Mesendoderm (in vitro differentiated cells): ENCODE measurements around the gene RBM10.

Experiments used
- DNase-seq: peaks from one replicate; pipeline ENCODE4 v3.0.0; 2013
- H2AK5ac ChIP-seq: 2 replicates; pipeline ENCODE4 v1.6.1; 2013; ENCODE audit warnings: low read length, inconsistent platforms
- H2BK120ac ChIP-seq: 2 replicates; pipeline ENCODE4 v1.6.1; 2013; ENCODE audit warnings: low read depth, mild to moderate bottlenecking, low read length, moderate library complexity, mixed read lengths
- H2BK15ac ChIP-seq: replicated peaks from 2 replicates; pipeline ENCODE4 v1.6.1; 2013; ENCODE audit warnings: low read depth, mild to moderate bottlenecking, moderate library complexity
- H2BK5ac ChIP-seq: 2 replicates; pipeline ENCODE4 v1.6.1; 2013; ENCODE audit warnings: low read length, inconsistent platforms
- H3K18ac ChIP-seq: 2 replicates; pipeline ENCODE4 v1.6.1; 2013; ENCODE audit warnings: mild to moderate bottlenecking, low read length, mixed read lengths
- H3K23ac ChIP-seq: one replicate; pipeline ENCODE4 v1.6.1; 2013; ENCODE audit warnings: low read length
- H3K27ac ChIP-seq: 2 replicates; pipeline ENCODE4 v1.5.1; 2013; ENCODE audit warnings: low read depth, mild to moderate bottlenecking, inconsistent platforms, low read length, moderate library complexity
- H3K27me3 ChIP-seq: 2 replicates; pipeline ENCODE4 v1.6.1; 2013; ENCODE audit warnings: low read length, control low read depth, mild to moderate bottlenecking, inconsistent platforms; ENCODE audit not compliant: insufficient read depth, poor library complexity
- H3K36me3 ChIP-seq: 2 replicates; pipeline ENCODE4 v1.6.1; 2013; ENCODE audit warnings: low read length, inconsistent platforms; ENCODE audit not compliant: control insufficient read depth, insufficient read depth
- H3K4ac ChIP-seq: one replicate; pipeline ENCODE4 v1.6.1; 2013; ENCODE audit warnings: low read depth, mild to moderate bottlenecking, low read length, moderate library complexity
- H3K4me1 ChIP-seq: 2 replicates; pipeline ENCODE4 v1.6.1; 2013; ENCODE audit warnings: low read depth, low read length, inconsistent platforms; ENCODE audit not compliant: control insufficient read depth
- H3K4me2 ChIP-seq: 2 replicates; pipeline ENCODE4 v1.6.1; 2013; ENCODE audit warnings: low read length
- H3K4me3 ChIP-seq: 2 replicates; pipeline ENCODE4 v1.5.1; 2013; ENCODE audit warnings: mild to moderate bottlenecking, low read length
- H3K56ac ChIP-seq: one replicate; pipeline ENCODE4 v1.6.1; 2013; ENCODE audit warnings: low read length
- H3K79me1 ChIP-seq: 2 replicates; pipeline ENCODE4 v1.6.1; 2013; ENCODE audit warnings: low read length, inconsistent platforms
- H3K79me2 ChIP-seq: 2 replicates; pipeline ENCODE4 v1.6.1; 2013; ENCODE audit warnings: mild to moderate bottlenecking, low read length; ENCODE audit not compliant: control insufficient read depth, insufficient read depth
- H3K9ac ChIP-seq: 2 replicates; pipeline ENCODE4 v1.6.1; 2013; ENCODE audit warnings: low read length, inconsistent platforms
- H4K5ac ChIP-seq: one replicate; pipeline ENCODE4 v1.6.1; 2013; ENCODE audit warnings: low read length
- H4K8ac ChIP-seq: one replicate; pipeline ENCODE4 v1.6.1; 2013; ENCODE audit warnings: low read depth, mild to moderate bottlenecking, control low read depth, low read length, moderate library complexity
- WGBS: extraction: QIAGEN DNeasy Blood & Tissue Kit; methylation state at CpG from one replicate; pipeline ENCODE4 v1.1.7; 2013; ENCODE audit warnings: low lambda C conversion rate, missing lambda C conversion rate; ENCODE audit not compliant: insufficient coverage; ENCODE audit errors: extremely low coverage; 5-methylcytosine and 5-hydroxymethylcytosine counted together

RBM10 gene

DNA sequence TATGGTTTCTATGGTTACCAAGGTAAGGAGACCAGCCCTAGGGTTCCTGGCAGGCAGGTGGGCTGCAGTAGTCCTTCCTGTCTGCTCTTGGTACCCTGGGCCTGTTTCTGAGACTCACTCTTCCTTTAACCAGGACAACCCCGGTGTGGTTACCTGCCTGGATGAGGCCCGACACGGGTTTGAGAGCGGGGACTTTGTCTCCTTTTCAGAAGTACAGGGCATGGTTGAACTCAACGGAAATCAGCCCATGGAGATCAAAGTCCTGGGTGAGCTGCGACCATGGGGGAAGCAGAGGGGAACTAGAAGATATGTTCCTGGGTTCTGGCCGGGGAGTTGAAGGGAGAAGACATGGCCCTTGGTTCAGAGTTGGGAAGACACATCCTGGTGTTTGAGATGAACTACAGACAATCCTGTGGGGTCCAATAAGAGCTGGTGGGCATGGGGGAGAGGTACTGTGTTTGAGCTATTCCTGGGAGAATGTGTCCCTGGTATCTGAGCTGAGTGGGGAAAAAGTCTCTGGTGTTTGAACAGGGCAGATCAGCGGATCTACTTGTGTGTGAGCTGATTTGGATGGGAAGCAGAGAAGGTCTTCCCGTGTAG is 56.4 kb downstream of the RBM10 start:
- DNase-seq = no peak
- H3K23ac ChIP-seq = no peak overlapping the region
- peaks cover 25% of the 10 kb centered on the region for H3K36me3 ChIP-seq
- H3K79me2 ChIP-seq = peaks cover 20% of the 10 kb centered on the region
- no peak overlapping the region for H3K9ac ChIP-seq
- WGBS = no CpG with 5 or more reads among the region's 9 CpGs
- H2BK5ac ChIP-seq = no peak overlapping the region
- no peaks in the 10 kb centered on the region for H3K27me3 ChIP-seq
- H3K4me3 ChIP-seq = no peak overlapping the region
- no peak overlapping the region for H3K4ac ChIP-seq
- H3K56ac ChIP-seq = no peak overlapping the region
- no peak overlapping the region for H4K8ac ChIP-seq
- no peak overlapping the region for H3K27ac ChIP-seq
- H2BK15ac ChIP-seq = no peak overlapping the region
- no peak overlapping the region for H4K5ac ChIP-seq
- no peak overlapping the region for H2AK5ac ChIP-seq
- peaks cover 3% of the 10 kb centered on the region for H3K79me1 ChIP-seq
- no peak overlapping the region for H3K18ac ChIP-seq
- no peak overlapping the region for H2BK120ac ChIP-seq
- peaks cover 7% of the 10 kb centered on the region for H3K4me1 ChIP-seq
- no peak overlapping the region for H3K4me2 ChIP-seq

GRCh38 chrX:47202316-47202715 is 57.3 kb downstream of the RBM10 start:
- WGBS = no CpG with 5 or more reads among the region's 11 CpGs
- Histone ChIP-seq H3K18ac (no peak overlapping the region), H3K27me3 (no peaks in the 10 kb centered on the region), H3K4me3 (no peak overlapping the region), H3K4ac (no peak overlapping the region), H2AK5ac (no peak overlapping the region), H2BK120ac (no peak overlapping the region), H3K4me2 (no peak overlapping the region), H3K79me2 (peaks cover 13% of the 10 kb centered on the region), H3K9ac (no peak overlapping the region), H3K56ac (no peak overlapping the region), H2BK5ac (no peak overlapping the region), H3K4me1 (peaks cover 2% of the 10 kb centered on the region), H3K23ac (no peak overlapping the region), H2BK15ac (no peak overlapping the region), H4K5ac (no peak overlapping the region), H3K27ac (no peak overlapping the region), H3K79me1 (peaks cover 3% of the 10 kb centered on the region), H3K36me3 (peaks cover 28% of the 10 kb centered on the region), H4K8ac (no peak overlapping the region)
- DNase-seq = no peak

GRCh38 chrX:47202877-47203276 is 57.9 kb downstream of the RBM10 start:
- no peak overlapping the region for H3K4me3 ChIP-seq
- no peak overlapping the region for H4K5ac ChIP-seq
- no peak overlapping the region for H3K4ac ChIP-seq
- peaks cover 28% of the 10 kb centered on the region for H3K36me3 ChIP-seq
- H4K8ac ChIP-seq = no peak overlapping the region
- H2BK15ac ChIP-seq = no peak overlapping the region
- no peaks in the 10 kb centered on the region for H3K27me3 ChIP-seq
- no peak overlapping the region for H3K23ac ChIP-seq
- peaks cover 3% of the 10 kb centered on the region for H3K79me1 ChIP-seq
- H2BK120ac ChIP-seq = no peak overlapping the region
- no peak overlapping the region for H3K9ac ChIP-seq
- no peak overlapping the region for H2BK5ac ChIP-seq
- no peak for DNase-seq
- no peak overlapping the region for H2AK5ac ChIP-seq
- H3K4me1 ChIP-seq = no peaks in the 10 kb centered on the region
- no peak overlapping the region for H3K56ac ChIP-seq
- H3K79me2 ChIP-seq = peaks cover 8% of the 10 kb centered on the region
- H3K27ac ChIP-seq = no peak overlapping the region
- no peak overlapping the region for H3K4me2 ChIP-seq
- no CpG with 5 or more reads among the region's 4 CpGs for WGBS
- no peak overlapping the region for H3K18ac ChIP-seq

- no peak overlapping the region for H4K5ac ChIP-seq
- H2BK15ac ChIP-seq = no peak overlapping the region
- peaks cover 20% of the 10 kb centered on the region for H3K36me3 ChIP-seq
- H3K56ac ChIP-seq = no peak overlapping the region
- no peak overlapping the region for H3K27ac ChIP-seq
- no peak overlapping the region for H3K4me2 ChIP-seq
- H3K9ac ChIP-seq = no peak overlapping the region
- H3K23ac ChIP-seq = no peak overlapping the region
- no peak overlapping the region for H3K4me3 ChIP-seq
- H2BK120ac ChIP-seq = no peak overlapping the region
- H3K4ac ChIP-seq = no peak overlapping the region
- no CpG with 5 or more reads among the region's 5 CpGs for whole genome bisulfite sequencing
- peaks cover 2% of the 10 kb centered on the region for H3K79me1 ChIP-seq
- H3K4me1 ChIP-seq = no peaks in the 10 kb centered on the region
- H3K18ac ChIP-seq = no peak overlapping the region
- DNase-seq = no peak
- no peaks in the 10 kb centered on the region for H3K79me2 ChIP-seq
- no peak overlapping the region for H2BK5ac ChIP-seq
- no peak overlapping the region for H4K8ac ChIP-seq
- H3K27me3 ChIP-seq = no peaks in the 10 kb centered on the region
- no peak overlapping the region for H2AK5ac ChIP-seq
Measured at GRCh38 chrX:47204970-47205369, 59.9 kb downstream of the RBM10 start.

DNA sequence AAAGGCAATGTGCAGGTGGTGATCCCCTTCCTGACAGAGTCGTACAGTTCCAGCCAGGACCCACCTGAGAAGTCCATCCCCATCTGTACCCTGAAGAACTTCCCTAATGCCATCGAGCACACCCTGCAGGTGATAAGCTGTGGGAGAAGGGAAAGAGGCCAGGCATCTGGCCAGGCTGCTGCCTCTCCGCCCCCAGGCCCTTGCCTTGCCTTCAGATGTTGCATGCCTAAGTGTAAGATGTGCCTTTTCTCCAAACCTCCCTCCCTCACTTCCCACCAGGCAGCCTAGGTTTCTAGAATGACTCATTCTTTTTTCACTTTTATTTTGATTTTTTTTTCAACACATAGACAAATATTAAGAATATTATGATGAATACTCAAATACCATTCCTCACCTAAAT is 61.3 kb downstream of the RBM10 start:
- H3K4me2 ChIP-seq = no peak overlapping the region
- H4K5ac ChIP-seq = no peak overlapping the region
- H4K8ac ChIP-seq = no peak overlapping the region
- no peak for DNase-seq
- H3K79me2 ChIP-seq = no peaks in the 10 kb centered on the region
- no CpG with 5 or more reads among the region's 3 CpGs for WGBS
- no peaks in the 10 kb centered on the region for H3K27me3 ChIP-seq
- H3K9ac ChIP-seq = no peak overlapping the region
- no peak overlapping the region for H3K27ac ChIP-seq
- no peak overlapping the region for H3K4me3 ChIP-seq
- no peak overlapping the region for H3K56ac ChIP-seq
- no peak overlapping the region for H3K4ac ChIP-seq
- no peak overlapping the region for H3K18ac ChIP-seq
- no peak overlapping the region for H2AK5ac ChIP-seq
- H2BK15ac ChIP-seq = no peak overlapping the region
- H2BK5ac ChIP-seq = no peak overlapping the region
- H3K23ac ChIP-seq = no peak overlapping the region
- H3K36me3 ChIP-seq = peaks cover 12% of the 10 kb centered on the region
- H3K79me1 ChIP-seq = no peaks in the 10 kb centered on the region
- no peaks in the 10 kb centered on the region for H3K4me1 ChIP-seq
- no peak overlapping the region for H2BK120ac ChIP-seq

DNA sequence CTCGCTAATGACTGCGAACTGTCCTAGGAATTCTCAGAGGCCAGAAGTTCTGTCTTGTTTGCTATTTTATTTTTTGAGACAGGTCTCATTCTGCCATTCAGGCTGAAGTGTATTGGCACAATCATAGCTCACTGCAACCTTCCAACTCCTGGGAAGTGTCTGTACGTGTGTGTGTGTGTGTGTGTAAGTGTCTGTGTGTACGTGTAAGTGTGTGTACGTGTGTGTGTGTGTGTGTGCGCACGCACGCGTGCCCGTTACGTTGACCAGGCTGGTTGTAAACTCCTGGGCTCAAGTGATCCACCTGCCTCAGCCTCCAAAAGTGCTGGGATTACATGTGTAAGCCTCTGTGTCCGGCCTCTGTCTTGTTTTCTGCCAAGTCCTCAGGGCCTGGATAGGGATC is 63.1 kb downstream of the RBM10 start:
- H3K4me2 ChIP-seq = no peak overlapping the region
- no peak overlapping the region for H2AK5ac ChIP-seq
- no peak overlapping the region for H3K4ac ChIP-seq
- H3K23ac ChIP-seq = no peak overlapping the region
- no peaks in the 10 kb centered on the region for H3K79me2 ChIP-seq
- no CpG with 5 or more reads among the region's 12 CpGs for WGBS
- no peak overlapping the region for H3K27ac ChIP-seq
- no peak for DNase-seq
- no peak overlapping the region for H2BK5ac ChIP-seq
- H3K4me1 ChIP-seq = no peaks in the 10 kb centered on the region
- no peak overlapping the region for H4K8ac ChIP-seq
- no peaks in the 10 kb centered on the region for H3K79me1 ChIP-seq
- no peak overlapping the region for H3K4me3 ChIP-seq
- H3K36me3 ChIP-seq = peaks cover 15% of the 10 kb centered on the region
- H3K56ac ChIP-seq = no peak overlapping the region
- H2BK120ac ChIP-seq = no peak overlapping the region
- H3K27me3 ChIP-seq = no peaks in the 10 kb centered on the region
- no peak overlapping the region for H3K9ac ChIP-seq
- H2BK15ac ChIP-seq = no peak overlapping the region
- no peak overlapping the region for H3K18ac ChIP-seq
- no peak overlapping the region for H4K5ac ChIP-seq
